Measurements from ENCODE around the gene TCEAL1. TPM values are rescaled to one million over a fixed set of nuclear protein-coding genes. Genes with fewer than 3 reads are reported as not detected.
"Not testable (repeated sequence)": the region's sequence is repeated elsewhere in the genome, so short reads cannot be mapped to it uniquely, and the experiment has no call there.

The TCEAL1 gene
- total RNA-seq, 2 experiments from 2014 or later, result 6.9 to 7.1 TPM

- no peak for DNase-seq
- intact Hi-C loops (cut with micrococcal nuclease), result no loop called here
- Mint-ChIP-seq H3K36me3 (ENCODE audit: low read depth) (no peaks in the 10 kb centered on the region), H3K27ac (no peak overlapping the region), H3K4me3 (no peak overlapping the region), H3K27me3 (ENCODE audit: low read depth) (no peaks in the 10 kb centered on the region), H3K4me1 (ENCODE audit: low read depth) (no peaks in the 10 kb centered on the region), H3K9me3 (no peaks in the 10 kb centered on the region)
- CTCF ChIA-PET, result no interaction called here
Observed at GRCh38 chrX:103640401-103641155, 11.8 kb downstream of the TCEAL1 start.

- Mint-ChIP-seq H3K4me1 (ENCODE audit: low read depth) (no peaks in the 10 kb centered on the region), H3K27me3 (ENCODE audit: low read depth) (no peaks in the 10 kb centered on the region), H3K4me3 (no peak overlapping the region), H3K9me3 (no peaks in the 10 kb centered on the region), H3K36me3 (ENCODE audit: low read depth) (no peaks in the 10 kb centered on the region), H3K27ac (no peak overlapping the region)
- intact Hi-C loops (cut with micrococcal nuclease), result no loop called here
- CTCF ChIA-PET, result no interaction called here
- DNase-seq, result no peak
Observed at GRCh38 chrX:103644125-103644524, 15.3 kb downstream of the TCEAL1 start.

GRCh38 chrX:103647630-103648029 lies 18.9 kb downstream of the TCEAL1 start:
- intact Hi-C loops (cut with micrococcal nuclease), result no loop called here
- H3K9me3 Mint-ChIP-seq, result no peaks in the 10 kb centered on the region
- no peaks in the 10 kb centered on the region for H3K4me1 Mint-ChIP-seq (ENCODE audit: low read depth)
- no peaks in the 10 kb centered on the region for H3K27me3 Mint-ChIP-seq (ENCODE audit: low read depth)
- CTCF ChIA-PET, result interaction anchor here (1.1 kb wide), 1 partner anchor 17 kb away, joined by 3 read pairs; no protein-coding TSS in a partner anchor
- no peaks in the 10 kb centered on the region for H3K36me3 Mint-ChIP-seq (ENCODE audit: low read depth)
- no peak overlapping the region for H3K27ac Mint-ChIP-seq
- no peak for DNase-seq
- no peak overlapping the region for H3K4me3 Mint-ChIP-seq

GRCh38 chrX:103651151-103651773 lies 22.5 kb downstream of the TCEAL1 start:
- Mint-ChIP-seq H3K36me3 (ENCODE audit: low read depth) (no peaks in the 10 kb centered on the region), H3K27ac (no peak overlapping the region), H3K9me3 (peaks cover 2% of the 10 kb centered on the region), H3K4me3 (no peak overlapping the region), H3K4me1 (ENCODE audit: low read depth) (no peaks in the 10 kb centered on the region), H3K27me3 (ENCODE audit: low read depth) (no peaks in the 10 kb centered on the region)
- CTCF ChIA-PET, result no interaction called here
- no peak for DNase-seq
- intact Hi-C loops (cut with micrococcal nuclease), result no loop called here

- H3K4me1 Mint-ChIP-seq (ENCODE audit: low read depth); H3K27ac Mint-ChIP-seq; DNase-seq; H3K36me3 Mint-ChIP-seq (ENCODE audit: low read depth); H3K27me3 Mint-ChIP-seq (ENCODE audit: low read depth); intact Hi-C loops (cut with micrococcal nuclease); H3K9me3 Mint-ChIP-seq; CTCF ChIA-PET; H3K4me3 Mint-ChIP-seq: not testable (repeated sequence)
Observed at GRCh38 chrX:103655230-103656000, 26.6 kb downstream of the TCEAL1 start.

GRCh38 chrX:103656617-103657016 lies 27.8 kb downstream of the TCEAL1 start:
- Mint-ChIP-seq H3K27me3 (ENCODE audit: low read depth) (no peaks in the 10 kb centered on the region), H3K4me1 (ENCODE audit: low read depth) (peaks cover 3% of the 10 kb centered on the region), H3K27ac (no peak overlapping the region), H3K4me3 (no peak overlapping the region), H3K9me3 (peaks cover 2% of the 10 kb centered on the region), H3K36me3 (ENCODE audit: low read depth) (no peaks in the 10 kb centered on the region)
- no peak for DNase-seq
- intact Hi-C loops (cut with micrococcal nuclease), result no loop called here
- CTCF ChIA-PET, result no interaction called here

- H3K36me3 Mint-ChIP-seq (ENCODE audit: low read depth); H3K9me3 Mint-ChIP-seq; CTCF ChIA-PET; H3K4me3 Mint-ChIP-seq; DNase-seq; H3K4me1 Mint-ChIP-seq (ENCODE audit: low read depth); H3K27ac Mint-ChIP-seq; intact Hi-C loops (cut with micrococcal nuclease); H3K27me3 Mint-ChIP-seq (ENCODE audit: low read depth): not testable (repeated sequence)
Observed at GRCh38 chrX:103657066-103657465, 28.3 kb downstream of the TCEAL1 start.

- CTCF ChIA-PET, result no interaction called here
- no peak for DNase-seq
- H3K36me3 Mint-ChIP-seq (ENCODE audit: low read depth), result no peaks in the 10 kb centered on the region
Observed at GRCh38 chrX:103658681-103659433, 30.1 kb downstream of the TCEAL1 start.

GRCh38 chrX:103659460-103659859 lies 30.7 kb downstream of the TCEAL1 start:
- H3K9me3 Mint-ChIP-seq; H3K4me3 Mint-ChIP-seq; H3K27ac Mint-ChIP-seq; H3K36me3 Mint-ChIP-seq (ENCODE audit: low read depth); intact Hi-C loops (cut with micrococcal nuclease); CTCF ChIA-PET; H3K4me1 Mint-ChIP-seq (ENCODE audit: low read depth); DNase-seq: not testable (repeated sequence)
- peaks cover 11% of the 10 kb centered on the region for H3K27me3 Mint-ChIP-seq (ENCODE audit: low read depth)

More at GRCh38 chrX:103658681-103659433, 30.1 kb downstream of the TCEAL1 start:
- peaks cover 3% of the 10 kb centered on the region for H3K4me1 Mint-ChIP-seq (ENCODE audit: low read depth)
- H3K27me3 Mint-ChIP-seq (ENCODE audit: low read depth), result peaks cover 5% of the 10 kb centered on the region
- no peak overlapping the region for H3K27ac Mint-ChIP-seq
- no peak overlapping the region for H3K4me3 Mint-ChIP-seq
- intact Hi-C loops (cut with micrococcal nuclease), result no loop called here
- H3K9me3 Mint-ChIP-seq, result peaks cover 2% of the 10 kb centered on the region

GRCh38 chrX:103663981-103664762 lies 35.4 kb downstream of the TCEAL1 start:
- H3K36me3 Mint-ChIP-seq (ENCODE audit: low read depth), result no peaks in the 10 kb centered on the region
- CTCF ChIA-PET, result no interaction called here

GRCh38 chrX:103666202-103667107 lies 37.7 kb downstream of the TCEAL1 start:
- Mint-ChIP-seq H3K27me3 (ENCODE audit: low read depth) (peaks cover 14% of the 10 kb centered on the region), H3K4me1 (ENCODE audit: low read depth) (no peaks in the 10 kb centered on the region), H3K4me3 (no peak overlapping the region), H3K9me3 (no peaks in the 10 kb centered on the region), H3K36me3 (ENCODE audit: low read depth) (no peaks in the 10 kb centered on the region), H3K27ac (no peak overlapping the region)
- no peak for DNase-seq
- CTCF ChIA-PET, result no interaction called here
- intact Hi-C loops (cut with micrococcal nuclease), result no loop called here

More at GRCh38 chrX:103663981-103664762, 35.4 kb downstream of the TCEAL1 start:
- peaks cover 14% of the 10 kb centered on the region for H3K27me3 Mint-ChIP-seq (ENCODE audit: low read depth)
- H3K9me3 Mint-ChIP-seq, result no peaks in the 10 kb centered on the region
- no peak overlapping the region for H3K4me3 Mint-ChIP-seq
- DNase-seq, result no peak
- no peaks in the 10 kb centered on the region for H3K4me1 Mint-ChIP-seq (ENCODE audit: low read depth)
- H3K27ac Mint-ChIP-seq, result no peak overlapping the region
- intact Hi-C loops (cut with micrococcal nuclease), result no loop called here

Data from activated naive CD4-positive, alpha-beta T cell treated with anti-CD3 and anti-CD28 coated beads for 36 hours (primary cell).